ENCODE results near the gene SKIC3.

The SKIC3 gene

DNA sequence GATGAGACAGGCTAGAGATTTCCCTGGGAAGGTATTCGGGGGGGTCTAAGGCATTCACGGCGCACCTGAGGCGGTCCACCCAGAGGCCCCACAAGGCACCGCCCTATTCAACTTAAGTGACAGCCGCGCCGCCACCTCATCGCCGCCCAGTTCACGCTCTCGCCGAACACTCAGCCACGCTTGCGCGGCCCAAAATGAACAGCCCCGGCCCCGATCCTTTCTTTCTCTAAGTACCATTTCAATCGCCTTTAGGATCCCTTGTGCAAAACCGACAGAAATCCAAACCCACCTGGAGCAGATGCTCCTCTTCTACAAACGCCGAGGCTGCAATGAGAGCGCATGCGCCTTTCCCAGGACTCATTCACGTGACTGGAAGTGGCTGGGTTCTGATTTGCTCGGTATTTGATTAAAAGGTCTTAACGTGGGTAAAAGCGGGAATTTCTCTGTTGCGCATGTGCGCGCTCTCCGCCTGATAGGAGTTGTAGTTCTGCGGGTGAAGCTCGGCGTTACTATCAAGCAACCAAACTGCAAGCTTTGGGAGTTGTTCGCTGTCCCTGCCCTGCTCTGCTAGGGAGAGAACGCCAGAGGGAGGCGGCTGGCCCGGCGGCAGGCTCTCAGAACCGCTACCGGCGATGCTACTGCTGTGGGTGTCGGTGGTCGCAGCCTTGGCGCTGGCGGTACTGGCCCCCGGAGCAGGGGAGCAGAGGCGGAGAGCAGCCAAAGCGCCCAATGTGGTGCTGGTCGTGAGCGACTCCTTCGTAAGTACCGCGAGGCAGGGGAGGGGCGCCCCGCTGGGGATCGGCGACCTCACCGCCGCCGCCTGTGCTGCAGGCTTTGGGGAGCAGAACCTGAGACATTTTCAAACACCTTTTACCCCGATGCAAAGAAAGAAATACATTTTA lies at the start of gene SKIC3, which contains the start of gene ARSK:
Gene SKIC3, minus strand, starts transcription at position 331 of the 902 bp plus-strand sequence. CDS start 7,827 bp downstream, outside the sequence.
Gene ARSK, plus strand, starts transcription at position 455 of the 902 bp plus-strand sequence. Its CDS starts 178 bp downstream, at position 633.
- DNase-seq (ENCODE audit: low read depth): peak; percentile 65

DNA sequence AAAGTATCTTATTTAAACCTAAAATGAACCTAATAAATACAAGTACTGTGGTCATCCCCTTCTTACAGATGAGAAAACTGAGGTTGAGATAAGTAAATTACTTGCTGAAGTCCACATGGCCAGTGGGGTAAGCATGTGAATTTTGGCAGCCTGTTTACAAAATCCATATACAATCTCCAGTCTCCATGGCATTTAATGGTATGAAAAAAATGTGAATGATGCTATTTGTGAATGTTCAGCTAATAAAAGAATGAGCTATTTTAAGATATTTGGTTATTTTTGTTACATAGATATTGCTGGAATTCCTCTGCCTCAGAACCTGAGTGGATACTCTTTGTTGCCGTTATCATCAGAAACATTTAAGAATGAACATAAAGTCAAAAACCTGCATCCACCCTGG lies 45.8 kb upstream of the SKIC3 start:
- DNase-seq (ENCODE audit: low read depth): no peak

DNA sequence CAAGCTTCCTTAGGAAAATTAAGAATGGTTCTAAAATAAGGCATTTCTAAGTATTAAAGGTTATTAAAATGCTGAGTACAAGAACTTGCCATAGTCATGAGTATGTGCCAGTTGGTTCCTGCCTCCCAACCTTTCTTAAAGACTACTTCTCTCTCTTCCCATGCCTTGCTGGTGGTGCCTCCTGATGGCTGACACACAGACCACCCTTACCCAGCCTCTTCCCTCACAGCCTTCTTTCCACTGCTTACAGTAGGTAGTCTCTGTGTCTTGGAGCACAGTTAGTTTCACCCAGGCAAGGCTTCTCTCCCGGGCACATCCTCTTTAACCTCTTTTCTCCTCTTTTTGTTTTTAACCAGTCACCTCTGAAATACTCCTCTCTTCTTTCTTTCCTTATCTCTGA lies 44.5 kb upstream of the SKIC3 start:
- DNase-seq (ENCODE audit: low read depth): no peak

DNA sequence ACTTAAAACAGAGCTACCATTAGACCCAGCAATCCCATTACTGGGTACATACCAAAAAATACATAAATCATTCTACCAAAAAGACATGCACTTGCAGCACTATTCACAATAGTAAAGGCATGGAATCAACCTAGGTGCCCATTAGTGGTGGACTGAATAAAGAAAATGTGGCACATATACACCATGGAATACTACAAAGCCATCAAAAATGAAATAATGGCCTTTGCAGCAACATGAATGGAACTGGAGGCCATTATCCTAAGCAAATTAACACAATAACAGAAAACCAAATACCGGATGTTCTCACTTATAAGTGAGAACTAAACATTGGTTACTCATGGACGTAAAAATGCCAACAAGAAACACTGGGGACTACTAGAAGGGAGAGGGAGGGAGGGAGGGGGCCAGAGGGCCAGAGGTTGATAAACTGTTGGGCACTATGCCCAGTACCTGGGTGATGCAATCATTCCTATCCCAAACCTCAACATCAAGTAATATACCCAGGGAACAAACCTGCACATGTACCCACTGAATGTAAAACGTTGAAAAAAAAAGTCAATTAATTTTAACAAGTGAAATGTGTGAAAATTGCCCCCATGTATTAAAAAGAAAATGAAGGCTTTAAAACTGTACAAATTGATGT lies 40.6 kb upstream of the SKIC3 start:
- DNase-seq (ENCODE audit: low read depth): no peak

DNA sequence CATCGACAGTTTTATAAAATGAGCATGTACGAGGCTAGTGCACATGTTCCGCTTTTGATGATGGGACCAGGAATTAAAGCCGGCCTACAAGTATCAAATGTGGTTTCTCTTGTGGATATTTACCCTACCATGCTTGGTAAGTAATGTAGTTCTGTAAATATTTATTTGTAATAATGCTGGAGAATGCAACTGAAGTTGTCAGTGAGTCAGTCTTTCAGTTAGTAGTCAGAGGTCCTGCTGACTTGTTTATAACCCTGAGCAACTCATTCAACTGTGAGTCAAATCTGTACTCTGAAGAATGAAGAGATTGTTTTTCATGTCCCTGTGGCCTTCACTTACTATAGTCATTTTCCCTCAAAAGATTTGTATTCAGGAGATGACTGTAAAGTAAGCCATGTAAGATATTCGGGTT lies 36.7 kb upstream of the SKIC3 start:
- no peak for DNase-seq (ENCODE audit: low read depth)

DNA sequence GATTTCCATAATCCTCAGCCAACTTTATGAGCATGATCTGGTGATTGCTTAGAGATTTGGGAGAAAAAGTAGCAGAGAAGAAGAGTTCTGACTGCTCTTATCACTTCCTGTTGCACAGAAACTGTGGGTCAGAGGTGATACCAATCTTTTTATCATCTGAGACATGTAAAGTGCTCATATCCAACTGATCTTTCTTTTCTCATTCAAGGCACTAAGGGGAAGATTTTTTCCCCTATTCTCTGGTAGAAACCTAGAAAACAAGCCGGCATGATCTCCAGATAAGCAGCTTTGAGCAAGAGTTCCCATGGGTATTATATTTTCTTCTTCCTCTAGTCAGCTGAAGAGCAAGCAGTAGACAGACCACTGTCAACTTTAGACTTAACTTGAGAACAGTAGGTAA lies 36.1 kb upstream of the SKIC3 start:
- no peak for DNase-seq (ENCODE audit: low read depth)

DNA sequence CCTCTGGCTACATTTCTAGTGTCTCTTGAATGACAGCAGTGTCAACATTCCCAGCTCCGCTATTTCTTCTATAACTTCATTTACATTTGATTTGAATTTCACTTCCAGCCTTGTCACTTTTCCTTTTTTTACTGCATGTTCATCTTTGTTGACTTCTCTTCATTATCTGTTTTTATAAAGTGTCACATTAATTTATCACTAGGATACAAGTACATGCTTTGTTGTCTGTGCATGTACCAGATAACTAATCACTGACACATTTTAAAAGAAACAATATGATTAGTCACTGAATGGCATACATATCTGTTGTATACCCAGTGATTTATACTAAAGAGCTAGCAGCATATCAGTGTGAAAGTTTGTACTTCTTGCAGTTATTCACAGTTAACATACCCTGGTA lies 29.2 kb upstream of the SKIC3 start:
- DNase-seq (ENCODE audit: low read depth): no peak

DNA sequence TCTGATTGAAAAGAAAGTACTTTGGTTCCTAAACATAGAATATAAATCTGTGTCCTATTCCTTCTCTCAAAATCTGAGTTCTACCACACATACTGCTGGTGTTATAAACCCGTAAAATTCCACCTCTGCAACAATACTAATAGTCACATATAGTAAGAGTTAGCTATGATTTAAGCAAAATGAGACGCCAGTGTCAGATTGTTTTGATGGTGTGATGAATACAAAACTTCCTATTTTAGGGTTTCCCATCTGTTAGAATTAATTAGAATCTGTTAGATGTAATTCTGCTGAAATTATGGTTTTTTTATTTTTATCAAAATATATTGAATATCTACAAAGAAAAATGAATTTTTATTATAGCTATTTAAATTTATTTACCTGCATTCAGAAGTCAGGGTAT lies 26.8 kb upstream of the SKIC3 start:
- DNase-seq (ENCODE audit: low read depth): no peak

DNA sequence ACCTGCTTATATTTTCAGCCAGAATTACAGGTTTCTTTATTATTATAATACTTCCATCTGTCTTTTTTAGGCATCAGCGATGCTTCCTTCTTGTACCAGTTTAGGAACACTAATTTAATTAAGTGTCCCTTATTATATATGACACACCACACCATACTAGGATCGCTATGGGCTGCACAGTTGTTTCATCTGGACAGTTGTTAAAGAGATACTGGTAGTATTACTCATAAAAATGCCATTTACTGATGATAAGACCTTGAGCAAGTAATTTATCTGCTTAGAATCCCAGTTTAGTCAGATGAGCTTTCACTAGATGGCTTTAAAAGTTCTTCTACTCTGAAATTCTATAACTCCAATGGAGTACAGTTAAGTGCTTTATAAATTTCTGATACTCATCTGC lies 17.2 kb upstream of the SKIC3 start:
- DNase-seq (ENCODE audit: low read depth): no peak

DNA sequence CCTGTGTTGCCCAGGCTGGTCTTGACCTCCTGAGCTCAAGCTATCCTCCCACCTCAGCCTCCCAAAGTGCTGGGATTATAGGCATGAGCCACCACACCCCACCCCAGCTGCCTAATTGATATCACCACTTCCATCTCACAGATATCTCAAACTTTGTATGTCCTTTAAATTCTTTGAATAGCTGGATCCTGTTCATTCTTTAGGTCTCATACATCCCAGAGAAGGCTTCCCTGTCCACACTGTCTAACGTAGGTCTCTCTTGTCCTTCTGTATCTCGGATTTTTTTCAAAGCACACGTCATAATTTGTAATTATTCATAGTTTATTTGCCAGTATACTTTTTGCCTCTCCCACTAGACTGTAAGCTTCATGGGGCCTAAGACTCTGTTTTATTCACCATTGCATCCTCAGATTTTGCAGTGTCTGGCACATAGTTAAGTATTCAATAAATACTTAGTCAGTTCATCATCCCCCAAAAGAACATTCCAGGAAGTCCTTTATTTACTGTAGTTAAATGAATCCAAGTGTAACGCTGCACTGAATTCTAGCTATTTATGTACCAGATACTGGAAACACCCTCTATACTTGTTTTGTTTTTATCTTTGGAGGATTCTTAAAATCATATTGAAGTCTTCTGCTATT lies 10.6 kb upstream of the SKIC3 start:
- DNase-seq (ENCODE audit: low read depth): no peak

DNA sequence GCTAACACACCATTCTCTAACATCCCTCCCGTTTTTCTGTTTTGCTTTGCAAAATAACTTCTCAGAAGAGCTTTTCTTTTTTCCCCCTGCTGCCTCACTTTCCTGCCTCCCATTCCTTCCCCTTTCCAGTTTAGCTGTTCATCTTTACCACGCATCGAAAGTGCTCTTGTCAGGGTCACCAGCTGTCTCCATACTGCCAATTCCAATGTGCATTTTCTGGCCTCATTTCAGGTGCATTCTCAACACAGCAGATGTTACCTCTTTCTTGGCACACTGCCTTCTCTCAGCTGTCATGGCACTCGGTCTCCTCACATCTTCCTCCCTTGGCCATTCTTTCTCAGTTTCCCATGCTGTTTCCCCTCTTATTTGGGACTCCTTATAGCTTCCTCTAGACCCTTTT lies 9.7 kb upstream of the SKIC3 start:
- no peak for DNase-seq (ENCODE audit: low read depth)

DNA sequence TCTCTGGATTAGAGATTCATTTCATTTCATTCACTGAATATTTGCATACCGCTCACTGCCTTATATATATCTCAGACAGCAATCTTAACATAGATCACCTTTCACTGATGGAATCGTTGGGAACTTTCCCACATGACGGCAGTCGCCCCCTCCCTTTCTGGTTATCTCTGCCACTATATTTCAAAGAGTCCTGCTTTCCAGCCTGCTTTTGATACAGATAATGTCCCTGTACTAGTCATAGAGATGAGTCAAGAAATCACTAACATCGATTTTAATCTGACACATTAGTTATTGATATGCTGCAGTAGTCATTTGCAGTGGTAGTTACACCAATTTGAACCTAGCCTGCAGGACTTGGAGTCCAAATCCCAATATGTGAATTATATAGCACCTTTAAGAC lies 8.6 kb upstream of the SKIC3 start:
- no peak for DNase-seq (ENCODE audit: low read depth)

DNA sequence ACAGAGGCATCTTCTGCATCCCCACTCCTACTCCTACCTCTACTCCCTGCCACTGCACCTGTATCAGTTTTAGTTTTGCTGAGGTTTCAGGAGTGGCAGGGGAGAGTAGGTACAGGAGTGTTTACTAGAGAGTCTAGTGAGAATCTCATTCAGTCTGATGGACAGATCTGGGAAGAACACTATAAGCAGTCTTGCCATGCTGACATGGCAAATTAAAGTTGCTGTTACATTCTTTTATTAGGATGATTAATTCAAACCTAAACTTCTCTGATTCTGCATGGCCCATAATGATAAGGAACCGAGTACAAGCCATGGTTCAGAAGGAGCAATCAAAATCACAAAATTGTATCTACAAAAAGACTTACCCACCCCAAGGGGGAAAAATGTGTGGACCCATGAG lies 7.5 kb upstream of the SKIC3 start:
- no peak for DNase-seq (ENCODE audit: low read depth)

DNA sequence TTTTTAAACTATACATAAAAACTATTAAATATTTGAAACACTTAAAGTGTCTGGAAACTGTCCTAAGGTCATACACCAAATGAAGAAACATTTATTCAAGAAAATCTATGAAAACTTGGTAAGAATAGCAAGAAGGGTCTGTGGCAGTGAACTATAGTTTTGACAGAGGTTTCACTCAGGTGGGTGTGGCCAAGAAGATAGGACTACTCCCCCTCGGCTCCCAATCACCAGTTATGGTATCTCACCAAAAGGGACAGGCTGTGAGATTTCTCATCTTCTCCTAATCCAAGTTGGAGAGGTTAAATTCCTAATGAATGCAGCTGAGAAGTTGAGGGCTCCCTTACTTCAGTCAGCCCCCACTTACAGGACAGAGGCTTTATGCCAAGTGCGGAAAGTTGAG lies 3.1 kb upstream of the SKIC3 start:
- DNase-seq (ENCODE audit: low read depth): no peak

DNA sequence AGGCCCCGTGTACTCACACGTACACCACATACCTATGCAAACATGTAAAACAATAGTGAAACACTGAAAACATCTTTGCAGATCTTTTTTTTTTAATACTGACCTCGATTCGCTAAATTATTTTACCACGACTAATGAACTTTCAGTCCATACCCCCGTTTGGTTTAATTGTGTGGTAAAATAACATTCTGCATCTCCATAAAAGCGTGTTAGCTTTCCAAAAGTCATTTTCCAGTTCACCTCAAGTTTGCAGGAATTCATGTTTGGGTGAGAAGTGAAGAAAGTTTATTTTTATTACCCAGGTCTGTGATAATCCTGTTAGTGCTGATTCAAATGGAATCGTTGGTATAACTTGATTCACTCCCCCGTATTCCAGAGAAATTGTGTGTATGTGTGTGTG lies 776 bp upstream of the SKIC3 start:
- no peak for DNase-seq (ENCODE audit: low read depth)

DNA sequence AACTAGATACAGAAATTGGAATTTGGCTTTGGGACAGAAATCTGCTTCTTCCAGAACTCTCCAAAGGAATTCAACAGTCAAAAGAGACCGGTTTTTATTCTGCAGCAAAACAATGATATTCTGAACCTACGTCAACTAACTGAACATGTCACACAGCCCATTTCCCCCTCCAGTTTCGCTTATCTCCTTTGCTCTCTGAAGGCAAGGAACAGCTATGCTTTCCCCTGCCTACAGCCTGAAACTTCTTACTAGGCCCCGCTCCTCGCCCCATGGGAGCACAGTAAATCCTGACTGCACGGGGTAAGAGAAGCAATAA lies 488 bp downstream of the SKIC3 start:
- DNase-seq (ENCODE audit: low read depth): no peak

DNA sequence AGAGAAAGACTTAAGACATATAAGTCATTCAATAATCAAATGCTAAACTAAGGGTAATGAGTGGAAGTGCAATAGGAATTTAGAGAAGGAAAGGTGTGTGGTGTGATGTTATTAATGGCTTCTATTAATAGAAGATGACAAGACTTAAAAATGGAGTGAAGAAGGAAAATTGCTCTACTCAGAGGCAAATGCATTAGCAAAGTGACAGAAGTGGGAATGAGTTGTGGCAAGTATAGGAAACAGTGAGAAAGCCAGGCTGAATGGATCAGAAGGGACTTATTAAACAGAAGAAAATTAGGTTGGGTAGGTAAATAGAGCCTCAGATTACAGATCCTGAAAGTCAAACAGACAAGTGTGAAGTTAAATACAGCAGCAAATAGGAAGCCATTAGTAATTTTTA lies 5.7 kb downstream of the SKIC3 start:
- DNase-seq (ENCODE audit: low read depth): no peak

DNA sequence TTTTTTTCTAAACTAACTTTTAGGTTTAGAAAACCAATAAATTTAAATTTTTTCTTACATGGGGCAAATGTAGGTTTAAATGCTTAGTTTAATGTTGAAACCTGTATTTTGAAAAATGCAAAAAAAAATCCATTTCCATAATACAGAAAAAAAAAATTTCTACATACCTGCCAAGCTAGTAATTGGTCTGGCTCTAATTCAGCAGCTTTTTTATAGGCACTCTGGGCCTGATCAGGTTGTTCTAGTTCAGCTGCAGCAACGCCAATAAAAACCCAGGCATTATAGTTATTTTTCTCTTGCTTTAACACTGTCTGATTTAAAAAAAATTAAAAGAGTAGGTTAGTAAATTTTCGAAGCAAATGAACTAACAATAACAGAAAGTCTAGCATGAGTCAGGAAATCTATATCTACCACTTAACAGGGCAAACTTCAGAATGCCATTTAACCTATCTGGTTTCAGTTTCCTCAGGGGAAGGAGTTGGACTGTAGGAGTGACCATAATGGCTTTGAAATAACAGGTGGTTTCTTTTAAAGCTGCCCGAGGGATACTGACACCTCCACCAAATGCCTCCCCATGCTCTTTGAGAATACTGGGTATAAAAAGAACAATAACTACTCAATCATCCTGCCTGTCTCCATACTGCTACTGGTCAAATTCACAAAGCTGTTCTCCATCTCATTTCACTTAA lies 11.6 kb downstream of the SKIC3 start:
- no peak for DNase-seq (ENCODE audit: low read depth)

DNA sequence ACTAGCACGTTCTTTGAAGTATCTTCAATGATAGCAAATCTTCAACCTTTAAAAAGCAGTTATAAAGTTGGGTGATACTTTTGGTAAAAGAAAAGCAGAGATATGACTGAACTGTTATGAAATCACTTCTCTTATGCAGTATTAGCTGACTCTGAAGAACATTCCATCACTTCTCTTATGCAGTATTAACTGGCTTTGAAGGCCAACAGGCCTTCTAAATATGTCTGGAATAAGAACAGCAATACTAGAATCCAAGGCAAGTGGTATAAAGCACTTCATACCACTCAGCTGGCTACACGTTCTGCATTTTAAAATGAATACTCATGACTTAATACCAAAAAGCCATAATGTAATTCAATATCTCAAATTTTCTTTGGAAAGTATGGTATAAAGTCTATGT lies 17.3 kb downstream of the SKIC3 start:
- no peak for DNase-seq (ENCODE audit: low read depth)

DNA sequence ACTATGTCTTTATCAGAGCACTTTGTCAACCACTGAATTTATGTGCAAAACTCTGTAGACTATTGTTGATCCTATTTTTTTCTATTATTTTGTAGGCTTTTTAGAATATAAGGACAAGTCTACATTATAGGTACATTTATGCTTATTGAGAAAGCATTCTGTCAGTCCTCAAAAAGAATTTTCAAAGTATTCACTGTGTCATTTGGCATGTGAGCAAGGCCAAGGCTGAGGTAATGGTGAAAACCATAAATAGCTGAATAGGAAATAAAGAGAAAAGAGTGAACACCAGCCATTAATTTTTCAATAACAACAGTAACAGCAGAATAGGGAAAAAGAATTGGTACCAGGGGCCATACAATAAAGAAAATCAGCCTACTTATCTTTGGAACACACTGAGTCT lies 21.0 kb downstream of the SKIC3 start:
- no peak for DNase-seq (ENCODE audit: low read depth)

DNA sequence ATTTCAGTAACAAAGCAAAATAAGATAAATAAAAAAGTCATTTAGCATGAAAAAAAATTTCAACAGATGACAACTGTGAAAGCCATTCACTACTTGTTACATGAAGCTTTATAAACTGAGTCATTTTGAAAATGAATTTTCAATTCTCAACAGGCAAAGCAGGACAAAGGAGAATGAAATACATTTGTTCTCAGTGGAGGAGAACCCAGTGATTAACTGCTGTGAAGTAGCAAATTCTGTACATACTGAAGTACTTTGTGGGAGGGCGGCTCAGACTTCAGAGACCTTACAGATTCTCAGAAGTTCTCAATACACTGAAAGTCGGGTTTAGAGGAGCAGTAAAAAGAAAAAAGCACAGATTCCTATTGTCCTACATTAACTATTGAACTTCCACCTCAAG lies 21.7 kb downstream of the SKIC3 start:
- no peak for DNase-seq (ENCODE audit: low read depth)

DNA sequence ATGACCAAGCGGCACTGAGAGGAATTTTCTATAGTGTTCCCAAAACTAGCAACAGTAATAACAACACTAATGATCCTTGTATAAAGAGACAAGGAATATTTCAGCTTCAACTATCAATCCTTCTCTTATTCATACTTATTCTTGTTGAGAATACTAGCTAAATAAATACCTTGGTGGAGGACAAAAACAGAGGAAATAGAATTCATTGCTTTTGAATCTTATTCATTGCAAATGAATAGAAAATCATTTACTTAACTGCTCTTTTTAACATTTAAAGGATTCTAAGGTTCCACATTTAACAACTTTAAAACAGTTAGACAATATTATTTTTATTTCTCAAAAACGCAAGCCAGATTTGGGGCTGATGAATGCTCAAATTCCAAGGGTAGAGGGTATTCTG lies 22.4 kb downstream of the SKIC3 start:
- no peak for DNase-seq (ENCODE audit: low read depth)

DNA sequence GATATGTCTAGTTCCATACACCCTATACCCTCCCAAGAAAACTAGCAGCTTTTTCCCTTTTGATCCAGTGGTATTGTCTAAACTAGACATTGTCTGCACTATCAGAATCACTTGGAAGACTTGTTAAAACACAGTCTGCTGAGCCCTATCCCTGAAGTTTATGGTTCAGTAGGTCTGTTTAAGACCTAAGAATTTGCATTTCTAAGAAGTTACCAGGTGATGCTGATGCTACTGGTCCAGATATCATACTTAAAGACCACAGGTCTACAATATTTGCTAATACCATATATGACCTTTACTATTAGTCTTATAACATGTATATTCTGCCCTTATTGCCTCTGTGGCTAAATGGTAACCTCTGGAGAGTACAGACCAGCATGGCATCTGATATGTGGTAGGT lies 23.3 kb downstream of the SKIC3 start:
- DNase-seq (ENCODE audit: low read depth): no peak

All from stimulated activated CD8-positive, alpha-beta memory T cell treated with anti-CD3 and anti-CD28 coated beads, Interleukin-15, amount 100 ng/mL, for 24 hours (primary cell).